ENCODE measurements around the gene CLCN4. TPM values are rescaled to one million over a fixed set of nuclear protein-coding genes. Genes with fewer than 3 reads are reported as not detected.

The CLCN4 gene
- total and polyA plus RNA-seq, 2 of the 8 experiments (the other 6 are each of a cell fraction or from before 2014, with no cell fraction given): 3.3 to 11.2 TPM

DNA sequence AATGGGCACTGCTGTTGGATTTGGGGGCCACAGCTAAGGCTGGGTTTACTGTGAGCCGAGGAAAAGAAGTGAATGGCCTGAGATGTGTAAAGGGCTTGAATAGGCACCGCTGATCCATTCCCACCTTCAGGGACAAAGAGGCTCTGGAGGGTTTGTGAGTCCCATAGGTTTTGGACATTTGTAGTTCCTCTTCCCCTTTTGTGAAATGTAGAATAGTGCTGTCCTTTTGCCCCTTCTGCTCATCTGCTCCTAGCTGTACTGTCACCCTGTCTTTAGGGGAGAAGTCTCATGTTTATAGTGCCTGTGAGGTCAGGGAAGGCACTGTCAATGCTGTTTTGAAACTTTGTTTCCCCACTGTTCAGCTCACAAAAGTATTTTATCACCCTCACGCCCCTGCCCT is 26.4 kb upstream of the CLCN4 start:
- no peak for DNase-seq (ENCODE audit: low read depth in 1 of 2, low spot score in 2 of 2)
- Histone ChIP-seq H3K4ac (replicated peaks; ENCODE audit: insufficient read length, low read depth, low read length) (no peak overlapping the region), H3K4me1 (replicated peaks in 1 of 4; ENCODE audit: control insufficient read depth in 3 of 4, insufficient read depth in 4 of 4, low read length in 3 of 4) (peaks cover 0 to 7% (median 1%) of the 10 kb centered on the region in 4 experiments; a peak in 2 of 7 replicates), H2BK15ac (ENCODE audit: low read length) (no peak overlapping the region), H3K56ac (replicated peaks; ENCODE audit: insufficient read length, low read depth, low read length) (no peak overlapping the region), H4K5ac (ENCODE audit: insufficient read length, low read depth, low read length) (no peak overlapping the region), H3K79me2 (ENCODE audit: control insufficient read depth in 1 of 2, insufficient read depth in 2 of 2, low read length in 2 of 2) (no peaks in the 10 kb centered on the region), H2BK120ac (replicated peaks; ENCODE audit: low read depth, low read length) (no peak overlapping the region), H4K91ac (replicated peaks; ENCODE audit: insufficient read length, low read length) (no peak overlapping the region), H3K23ac (ENCODE audit: insufficient read length) (no peak overlapping the region), H4K20me1 (replicated peaks in 1 of 2; ENCODE audit: control insufficient read depth in 1 of 2, insufficient read depth in 2 of 2, low read length in 2 of 2) (no peaks in the 10 kb centered on the region), H3K27me3 (replicated peaks in 1 of 4; ENCODE audit: control insufficient read depth in 3 of 4, extremely low read depth in 1 of 4, insufficient read depth in 3 of 4, low read length in 3 of 4) (no peaks in the 10 kb centered on the region), H4K8ac (ENCODE audit: extremely low read depth, insufficient read depth, low read length) (no peak overlapping the region), H2BK5ac (ENCODE audit: low read depth, low read length) (no peak overlapping the region), H2BK12ac (ENCODE audit: low read depth, low read length) (no peak overlapping the region), H2AFZ (ENCODE audit: low read length) (no peak overlapping the region), H3K14ac (ENCODE audit: insufficient read length) (no peak overlapping the region), H3K79me1 (ENCODE audit: low read depth, low read length) (no peaks in the 10 kb centered on the region), H3K4me3 (ENCODE audit: extremely low read depth in 1 of 4, insufficient read depth in 2 of 4, low read depth in 3 of 4, low read length in 4 of 4) (no peak overlapping the region), H2BK20ac (ENCODE audit: low read length) (no peak overlapping the region), H3K18ac (ENCODE audit: extremely low read depth, low read length) (no peak overlapping the region), H3K36me3 (ENCODE audit: control insufficient read depth in 2 of 4, insufficient read depth in 4 of 4, low read length in 3 of 4) (peaks cover 0 to 29% (median 5%) of the 10 kb centered on the region in 4 experiments; a peak in 4 of 8 replicates), H3K4me2 (ENCODE audit: insufficient read depth in 1 of 2, low read depth in 2 of 2, low read length in 2 of 2) (no peak overlapping the region), H2AK5ac (ENCODE audit: low read depth, low read length) (no peak overlapping the region), H3K9ac (replicated peaks in 1 of 4; ENCODE audit: extremely low read depth in 1 of 4, low read depth in 3 of 4, low read length in 3 of 4) (no peak overlapping the region), H3K9me3 (ENCODE audit: insufficient read depth in 2 of 2, low read depth in 1 of 2, low read length in 1 of 2) (no peaks in the 10 kb centered on the region), H3K27ac (ENCODE audit: low read depth, low read length) (no peak overlapping the region), H3K23me2 (ENCODE audit: low read depth, low read length) (no peaks in the 10 kb centered on the region)
- POLR2A ChIA-PET (ENCODE audit: partially characterized antibody): no interaction called here
- no peak for FAIRE-seq
- CTCF ChIA-PET (ENCODE audit: partially characterized antibody): interaction anchor here (0.7 kb wide), 1 partner anchor 11 kb away, joined by 5 read pairs; no protein-coding TSS in a partner anchor
- TF ChIP-seq, protein P1, sequence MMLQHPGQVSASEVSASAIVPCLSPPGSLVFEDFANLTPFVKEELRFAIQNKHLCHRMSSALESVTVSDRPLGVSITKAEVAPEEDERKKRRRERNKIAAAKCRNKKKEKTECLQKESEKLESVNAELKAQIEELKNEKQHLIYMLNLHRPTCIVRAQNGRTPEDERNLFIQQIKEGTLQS (IDR thresholded peaks at IDR 0.05; ENCODE audit: insufficient read depth, low read depth, low read length): no peak
- TF ChIP-seq KDM5A (IDR thresholded peaks at IDR 0.05; ENCODE audit: low read length): no peak
- WGBS, 2 experiments (ENCODE audit: extremely low coverage in 1 of 2, insufficient coverage in 1 of 2, insufficient read length in 1 of 2, insufficient replicate concordance in 2 of 2, low coverage in 1 of 2, low lambda C conversion rate in 2 of 2, missing lambda C conversion rate in 1 of 2): 88% methylated on average over 2 of the region's 3 CpGs; no CpG with 5 or more reads in 1 of the 2 experiments
